Pancreas (tissue), 10 donors: Measurements from ENCODE around the gene MPI. TPM values are rescaled to one million over a fixed set of nuclear protein-coding genes. Genes with fewer than 3 reads are reported as not detected.
"Not testable (repeated sequence)": the region's sequence is repeated elsewhere in the genome, so short reads cannot be mapped to it uniquely, and the experiment has no call there.

Experiments
- ATAC-seq, 4 donors: fragments of 200-7000 bp; cut with Tn5 transposase; one replicate each; pipeline versions ENCODE4 v1.8.0 to v1.9.1; 2020; ENCODE audit warnings: mild to moderate bottlenecking in 4 of 4, moderate library complexity in 4 of 4
- DNase-seq, 6 donors: peaks; one replicate each; pipeline ENCODE4 v3.0.0-alpha.2; 2020
- FAIRE-seq: peaks from 2 replicates; lab custom pipeline; 2012; peaks lifted over from hg19 to GRCh38; lab: Jason Lieb, UNC
- H3K27ac ChIP-seq, 4 donors: fragments of 200-600 bp; sonication (generic); 1 replicate in 3 of 4; 2 replicates in 1 of 4; pipeline versions ENCODE4 v1.5.0 to v1.8.0; 2020
- H3K27me3 ChIP-seq, 4 donors: fragments of 200-600 bp; one replicate each; pipeline ENCODE4 v1.8.0; 2021
- H3K36me3 ChIP-seq, 3 donors: fragments of 200-600 bp; sonication (generic) in 1 of 3; one replicate each; pipeline versions ENCODE4 v1.5.0 to v1.8.0; 2020 to 2021
- H3K4me1 ChIP-seq, 3 donors: fragments of 200-600 bp; one replicate each; pipeline ENCODE4 v1.8.0; 2021
- H3K4me3 ChIP-seq, 4 donors: fragments of 200-600 bp; sonication (generic) in 2 of 4; one replicate each; pipeline versions ENCODE4 v1.5.0 to v1.8.0; 2020 to 2021
- H3K9me3 ChIP-seq, 4 donors: fragments of 200-600 bp; one replicate each; pipeline ENCODE4 v1.8.0; 2021
- WGBS, 2 donors: extraction: QIAGEN DNeasy Blood & Tissue Kit; methylation state at CpG; one replicate each; pipeline ENCODE4 v1.1.7; 2013; 5-methylcytosine and 5-hydroxymethylcytosine counted together
- intact Hi-C, 3 donors: fragments of 100-400 bp; cut with DNase I; formaldehyde crosslinking; loops; one replicate each; pipeline versions ENCODE4 v1.11.1 to v1.14.2; 2022
- polyA plus RNA-seq, 2 donors: library from polyadenylated mRNA; stranded (reverse); fragments of 200-250 nt; gene quantifications; one replicate each; pipeline ENCODE4 v1.2.3, GENCODE V29; 2013
- total RNA-seq, 6 donors: library from RNA; stranded (reverse); fragmentation: NEBNext Ultra II Directional in 4 of 6; extraction: Animal tissue kit (Norgen Biotek cat#: 25700) in 4 of 6; gene quantifications; one replicate each; pipeline versions ENCODE4 v1.2.1 to v1.2.4, GENCODE V29; 2021 to 2023
- TF ChIP-seq, protein P1 (sequence below), 4 donors: fragments of 200-600 bp; sonication (generic) in 3 of 4; IDR thresholded peaks; one replicate each; pipeline versions ENCODE4 v1.5.0 to v1.8.0; 2021; ENCODE audit warnings: antibody characterized with exemption in 4 of 4
- donor health status: healthy with polysubstance abuse.
- donor health status: DM: no; HTN: no; CAD: no; lungs with moderate emphysema.
- donor health status: DM: no; HTN: no; CAD: no.
- donor health status: control.
- donor health status: control.
- donor health status: Bipolar disorder and iron deficiency.
- donor health status: DM: yes; HTN: yes; CAD: no.
- donor health status: DM: no; HTN: no; CAD: no.
- donor health status: DM: no; HTN: no; CAD: no.
- donor health status: DM: yes; HTN: yes; CAD: no.

MPI gene
- total and polyA plus RNA-seq, 8 donors = 14.5 to 23.2 (median 21.8) TPM

DNA sequence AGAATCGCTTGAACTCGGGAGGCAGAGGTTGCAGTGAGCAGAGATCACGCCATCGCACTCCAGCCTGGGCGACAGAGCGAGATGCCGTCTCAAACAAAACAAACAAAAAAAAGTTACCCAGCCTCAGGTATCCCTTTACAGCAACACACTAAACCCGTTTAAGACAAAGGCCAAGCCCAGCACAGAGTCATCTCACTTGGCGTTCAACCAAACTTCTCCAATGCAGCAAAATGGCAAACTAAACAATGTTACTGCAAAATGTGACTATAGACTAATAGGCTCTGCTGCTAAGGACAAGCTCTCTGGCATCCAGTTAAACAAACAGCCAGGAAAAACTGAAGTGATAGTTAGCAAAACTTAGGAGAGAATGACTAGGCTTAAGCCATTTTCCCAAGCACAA lies 23.2 kb downstream of the MPI start:
- Histone ChIP-seq H3K36me3 (peaks cover 0 to 21% (median 6%) of the 10 kb centered on the region in 3 donors), H3K27me3 (no peaks in the 10 kb centered on the region), H3K9me3 (no peaks in the 10 kb centered on the region), H3K4me1 (no peaks in the 10 kb centered on the region), H3K27ac (no peak overlapping the region), H3K4me3 (no peak overlapping the region)
- intact Hi-C loops = no loop called here
- TF ChIP-seq, protein P1, sequence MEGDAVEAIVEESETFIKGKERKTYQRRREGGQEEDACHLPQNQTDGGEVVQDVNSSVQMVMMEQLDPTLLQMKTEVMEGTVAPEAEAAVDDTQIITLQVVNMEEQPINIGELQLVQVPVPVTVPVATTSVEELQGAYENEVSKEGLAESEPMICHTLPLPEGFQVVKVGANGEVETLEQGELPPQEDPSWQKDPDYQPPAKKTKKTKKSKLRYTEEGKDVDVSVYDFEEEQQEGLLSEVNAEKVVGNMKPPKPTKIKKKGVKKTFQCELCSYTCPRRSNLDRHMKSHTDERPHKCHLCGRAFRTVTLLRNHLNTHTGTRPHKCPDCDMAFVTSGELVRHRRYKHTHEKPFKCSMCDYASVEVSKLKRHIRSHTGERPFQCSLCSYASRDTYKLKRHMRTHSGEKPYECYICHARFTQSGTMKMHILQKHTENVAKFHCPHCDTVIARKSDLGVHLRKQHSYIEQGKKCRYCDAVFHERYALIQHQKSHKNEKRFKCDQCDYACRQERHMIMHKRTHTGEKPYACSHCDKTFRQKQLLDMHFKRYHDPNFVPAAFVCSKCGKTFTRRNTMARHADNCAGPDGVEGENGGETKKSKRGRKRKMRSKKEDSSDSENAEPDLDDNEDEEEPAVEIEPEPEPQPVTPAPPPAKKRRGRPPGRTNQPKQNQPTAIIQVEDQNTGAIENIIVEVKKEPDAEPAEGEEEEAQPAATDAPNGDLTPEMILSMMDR (IDR thresholded peaks at IDR 0.05) = no peak
- 94 to 98% methylated on average over 9 of the region's 9 CpGs for WGBS, 2 donors
- no peak for FAIRE-seq
- no peak for DNase-seq
- ATAC-seq = no peak

DNA sequence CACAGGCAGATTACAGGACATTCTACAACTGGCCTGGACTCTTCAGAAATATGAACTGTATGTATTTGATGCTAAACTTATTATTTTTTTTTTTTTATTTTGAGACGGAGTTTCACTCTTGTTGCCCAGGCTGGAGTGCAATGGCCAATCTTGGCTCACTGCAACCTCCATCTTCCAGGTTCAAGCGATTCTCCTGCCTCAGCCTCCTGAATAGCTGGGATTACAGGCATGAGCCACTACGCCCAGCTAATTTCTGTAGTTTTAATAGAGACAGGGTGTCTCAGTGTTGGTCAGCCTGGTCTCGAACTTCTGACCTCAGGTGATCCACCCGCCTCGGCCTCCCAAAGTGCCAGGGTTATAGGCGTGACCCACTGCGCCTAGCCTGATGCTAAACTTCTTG lies 24.0 kb downstream of the MPI start:
- FAIRE-seq, H3K27ac ChIP-seq, H3K27me3 ChIP-seq, H3K4me3 ChIP-seq, H3K4me1 ChIP-seq, H3K9me3 ChIP-seq, ATAC-seq, intact Hi-C loops: not testable (repeated sequence)
- DNase-seq = peak in 1 of 6 donors; percentile 3
- peaks cover 0 to 27% (median 6%) of the 10 kb centered on the region in 3 donors for H3K36me3 ChIP-seq
- WGBS, 2 donors = 93 to 96% methylated on average over 8 of the region's 8 CpGs

DNA sequence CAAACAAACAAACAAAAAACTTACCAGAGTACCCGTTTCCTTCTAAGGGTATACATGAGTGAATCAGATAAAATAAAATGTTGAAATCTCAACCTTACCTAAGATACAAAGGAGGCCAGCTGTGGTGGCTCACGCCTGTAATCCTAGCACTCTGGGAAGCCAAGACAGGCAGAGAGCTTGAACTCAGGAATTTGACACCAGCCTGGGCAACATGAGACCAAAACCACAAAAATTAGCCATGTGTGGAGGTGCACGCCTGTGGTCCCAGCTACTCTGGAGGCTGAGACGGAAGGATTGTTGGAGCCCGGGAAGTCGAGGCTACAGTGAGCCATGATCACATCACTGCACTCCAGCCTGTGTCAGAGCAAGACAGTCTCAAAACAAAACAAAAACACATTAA lies 27.8 kb downstream of the MPI start:
- intact Hi-C loops = no loop called here
- no peak for FAIRE-seq
- no peaks in the 10 kb centered on the region for H3K4me1 ChIP-seq
- H3K27ac ChIP-seq = no peak overlapping the region
- H3K4me3 ChIP-seq = no peak overlapping the region
- WGBS, 2 donors = 88 to 89% methylated on average over 6 of the region's 6 CpGs
- no peaks in the 10 kb centered on the region for H3K9me3 ChIP-seq
- DNase-seq = peak in 1 of 6 donors; percentile 6
- ATAC-seq = no peak
- TF ChIP-seq, protein P1 (IDR thresholded peaks at IDR 0.05) = no peak
- H3K27me3 ChIP-seq = no peaks in the 10 kb centered on the region
- peaks cover 0 to 64% (median 11%) of the 10 kb centered on the region in 3 donors for H3K36me3 ChIP-seq

DNA sequence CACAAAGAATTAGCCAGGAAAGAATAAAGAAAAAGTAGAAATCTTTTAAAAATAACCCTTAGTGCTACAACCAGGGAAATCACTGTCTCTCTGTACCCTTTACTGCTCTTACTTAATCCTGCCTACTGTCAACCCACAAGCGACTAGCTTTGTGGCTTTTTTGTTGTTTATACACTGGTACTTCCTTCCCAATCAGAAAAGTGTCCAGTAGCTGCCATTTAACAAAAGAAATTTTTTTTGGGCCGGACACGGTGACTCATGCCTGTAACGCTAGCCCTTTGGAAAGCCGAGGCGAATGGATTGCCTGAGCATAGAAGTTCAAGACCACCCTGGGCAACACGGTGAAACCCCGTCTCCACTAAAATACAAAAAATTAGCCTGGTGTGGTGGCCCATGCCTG lies 30.6 kb downstream of the MPI start:
- Histone ChIP-seq H3K4me1 (no peaks in the 10 kb centered on the region), H3K27ac (no peak overlapping the region), H3K4me3 (no peak overlapping the region), H3K9me3 (no peaks in the 10 kb centered on the region), H3K27me3 (no peaks in the 10 kb centered on the region), H3K36me3 (peaks cover 0 to 68% (median 16%) of the 10 kb centered on the region in 3 donors)
- FAIRE-seq = no peak
- WGBS, 2 donors = 86 to 88% methylated on average over 8 of the region's 8 CpGs
- ATAC-seq = peak in 1 of 4 donors; percentile 32
- DNase-seq = peak in 1 of 6 donors; percentile 26
- intact Hi-C loops = no loop called here
- TF ChIP-seq, protein P1 (IDR thresholded peaks at IDR 0.05) = no peak

DNA sequence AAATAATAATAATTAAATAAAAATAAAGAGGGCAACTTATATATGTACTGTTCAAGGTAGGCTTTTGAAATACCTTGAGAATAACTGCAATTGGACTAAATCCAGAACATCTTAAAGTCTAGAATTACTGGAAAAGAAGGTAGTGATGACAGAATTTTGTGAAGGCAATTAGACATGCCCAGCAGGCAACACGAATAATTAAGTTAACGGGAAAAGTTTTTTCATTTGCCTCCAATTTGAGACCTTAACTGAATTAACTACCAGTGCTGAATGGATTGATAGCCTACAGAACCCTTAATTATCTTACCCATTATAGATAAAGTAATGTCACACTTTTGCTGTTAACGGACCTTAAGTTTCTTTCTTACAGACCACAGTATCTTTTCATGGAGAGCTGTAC lies 34.7 kb downstream of the MPI start:
- Histone ChIP-seq H3K27ac (no peak overlapping the region), H3K4me1 (no peaks in the 10 kb centered on the region), H3K4me3 (no peak overlapping the region), H3K36me3 (peaks cover 0 to 78% (median 8%) of the 10 kb centered on the region in 3 donors), H3K9me3 (no peaks in the 10 kb centered on the region), H3K27me3 (no peaks in the 10 kb centered on the region)
- ATAC-seq = no peak
- no peak for DNase-seq
- intact Hi-C loops = no loop called here
- FAIRE-seq = no peak
- TF ChIP-seq, protein P1 (IDR thresholded peaks at IDR 0.05) = no peak
- WGBS, 2 donors = 91 to 94% methylated on average over 3 of the region's 3 CpGs
